Femur (tissue), 1 donor: Measurements from ENCODE around the gene TCERG1L.
"Not testable (repeated sequence)": the region's sequence is repeated elsewhere in the genome, so short reads cannot be mapped to it uniquely, and the experiment has no call there.

Experiments used
- DNase-seq: peaks from one replicate; pipeline ENCODE4 v3.0.0-alpha.2; 2017

The TCERG1L gene

DNA sequence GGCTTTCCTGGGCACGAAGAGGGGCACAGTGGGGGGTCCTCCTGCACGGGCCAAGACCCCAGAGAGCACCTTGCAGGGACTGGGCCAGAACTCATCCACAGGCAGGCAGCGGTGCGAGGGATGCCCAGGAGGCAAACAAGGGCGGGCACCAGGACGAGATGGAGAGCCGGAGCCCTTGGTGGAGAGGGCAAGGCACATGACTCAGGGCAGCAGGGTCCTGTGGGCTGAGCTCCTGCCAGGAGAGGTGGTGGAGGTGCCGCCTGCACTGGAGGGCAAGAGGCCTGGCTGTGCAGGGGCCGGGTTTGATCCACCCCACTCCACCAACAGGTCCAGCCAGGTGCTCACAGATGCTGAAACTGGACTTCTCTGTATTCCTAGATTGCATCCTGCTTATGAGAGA is 170.9 kb downstream of the TCERG1L start:
- no peak for DNase-seq

DNA sequence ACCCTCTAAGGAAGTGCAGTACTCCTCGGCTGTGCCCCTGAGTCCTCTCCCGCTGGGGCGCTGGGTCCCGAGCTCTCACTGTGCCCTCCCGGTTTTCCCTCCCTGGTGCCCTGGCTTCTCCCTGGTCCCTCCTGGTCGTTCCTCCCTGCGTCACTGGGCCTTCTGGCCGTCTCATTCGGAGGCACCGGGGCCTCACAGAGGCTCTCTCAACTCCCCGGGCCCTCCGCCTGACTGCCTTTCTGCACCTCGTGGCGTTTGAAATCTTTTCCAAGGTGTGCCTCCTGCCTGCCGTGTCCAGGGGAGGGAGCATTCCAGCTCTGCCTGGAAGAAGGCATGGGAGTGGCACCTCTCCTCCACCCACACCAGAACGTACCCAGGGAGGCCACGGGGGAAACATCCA is 174.3 kb downstream of the TCERG1L start:
- DNase-seq = no peak

DNA sequence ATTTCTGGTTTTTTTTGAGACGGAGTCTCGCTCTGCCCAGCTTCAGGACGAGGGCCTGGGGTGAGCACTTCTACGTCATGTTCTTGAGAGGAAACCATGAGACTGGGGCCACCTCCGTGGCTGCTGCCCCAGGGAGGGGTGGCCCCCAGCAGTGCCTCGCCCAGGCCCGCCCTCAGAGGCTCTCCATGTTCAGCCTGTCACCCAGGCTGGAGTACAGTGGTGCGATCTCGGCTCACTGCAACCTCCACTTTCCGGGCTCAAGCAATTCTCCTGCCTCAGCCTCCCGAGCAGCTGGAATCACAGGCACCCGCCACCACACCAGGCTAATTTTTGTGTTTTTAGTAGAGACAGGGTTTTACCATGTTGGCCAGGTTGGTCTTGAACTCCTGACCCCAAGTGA is 175.2 kb downstream of the TCERG1L start:
- not testable (repeated sequence) for DNase-seq

DNA sequence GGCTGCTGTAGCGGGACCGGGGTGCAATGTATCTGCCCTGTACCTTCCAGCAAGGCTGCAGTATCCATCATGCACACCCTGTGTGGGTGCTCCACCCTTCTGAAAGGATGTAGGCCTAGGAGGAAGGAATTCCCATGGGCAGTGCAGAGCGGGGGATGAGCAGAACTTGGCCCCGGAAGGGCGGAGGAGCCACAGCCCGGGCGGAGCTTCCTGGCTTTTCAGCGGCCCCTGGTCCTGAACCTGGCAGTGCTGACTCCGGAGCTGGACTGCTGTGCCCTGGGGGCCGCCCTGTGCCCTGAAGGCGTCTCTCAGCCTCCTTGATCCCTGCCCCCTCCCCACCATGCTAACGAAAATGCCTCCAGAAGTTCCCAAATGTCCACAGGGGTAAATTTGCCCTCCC is 175.8 kb downstream of the TCERG1L start:
- DNase-seq = no peak

DNA sequence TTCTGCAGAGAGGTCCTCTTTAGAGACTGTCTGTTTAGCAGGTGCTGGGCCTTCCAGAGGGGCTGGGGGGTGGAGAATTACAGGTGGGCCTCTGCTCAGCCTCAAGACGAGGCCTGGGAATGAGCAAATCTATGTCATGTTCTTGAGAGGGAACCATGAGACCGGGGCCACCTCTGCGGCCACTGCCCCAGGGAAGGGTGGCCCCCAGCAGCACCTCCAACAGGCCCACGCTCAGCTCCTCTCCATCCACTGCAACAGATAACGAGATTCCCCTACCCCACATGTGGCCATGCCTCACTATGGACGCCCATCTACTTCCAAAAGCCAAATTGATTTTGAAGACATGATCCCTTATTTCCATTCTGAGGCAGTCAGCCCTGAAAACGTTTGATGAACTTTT is 176.9 kb downstream of the TCERG1L start:
- DNase-seq = no peak

DNA sequence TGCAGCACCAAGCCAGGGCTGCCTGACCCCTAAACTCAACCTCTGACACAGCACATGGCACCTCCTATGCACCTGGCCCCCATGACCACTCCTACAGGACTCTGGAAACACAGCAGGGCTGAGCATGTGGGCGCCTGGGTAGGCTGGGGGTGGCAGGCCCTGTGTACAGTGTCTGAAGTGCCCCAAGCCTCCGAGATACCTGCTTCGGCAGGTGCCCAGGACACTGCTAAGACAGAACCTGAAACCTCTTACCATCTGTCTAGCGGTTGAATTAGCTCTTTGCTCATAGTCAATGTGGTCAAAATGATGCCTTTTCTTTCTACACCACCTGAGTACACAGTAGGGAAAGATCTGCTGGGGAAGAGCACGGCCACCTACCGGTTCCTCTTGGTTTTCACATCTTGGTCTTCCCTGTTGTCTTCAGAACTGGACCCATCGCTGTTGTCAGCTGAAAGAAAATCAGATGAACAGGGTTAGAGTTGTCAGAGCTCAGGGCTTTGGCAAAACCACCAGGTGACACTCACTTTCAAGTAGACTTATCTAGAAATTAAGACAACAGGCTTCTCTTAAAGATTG is 177.4 kb downstream of the TCERG1L start:
- no peak for DNase-seq

DNA sequence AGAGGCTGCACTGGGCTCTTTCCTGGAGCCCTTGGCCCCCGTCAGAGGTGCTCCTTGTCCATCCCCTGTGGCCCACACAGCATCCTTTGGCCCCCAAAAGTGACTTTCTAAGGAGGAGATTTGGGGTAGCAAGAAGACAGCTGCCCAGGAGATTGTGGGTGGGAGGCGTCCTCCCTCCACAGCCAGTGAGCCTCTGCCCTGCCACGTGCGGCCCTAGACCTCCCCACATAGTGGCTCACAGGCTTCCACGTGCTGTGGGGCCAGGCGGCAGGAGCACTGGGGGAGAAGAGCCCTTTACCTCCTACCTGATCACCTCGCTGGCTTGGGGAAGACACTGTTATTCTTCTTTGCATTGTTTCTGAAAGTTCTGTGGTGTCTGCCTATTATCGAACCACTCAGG is 178.8 kb downstream of the TCERG1L start:
- no peak for DNase-seq

DNA sequence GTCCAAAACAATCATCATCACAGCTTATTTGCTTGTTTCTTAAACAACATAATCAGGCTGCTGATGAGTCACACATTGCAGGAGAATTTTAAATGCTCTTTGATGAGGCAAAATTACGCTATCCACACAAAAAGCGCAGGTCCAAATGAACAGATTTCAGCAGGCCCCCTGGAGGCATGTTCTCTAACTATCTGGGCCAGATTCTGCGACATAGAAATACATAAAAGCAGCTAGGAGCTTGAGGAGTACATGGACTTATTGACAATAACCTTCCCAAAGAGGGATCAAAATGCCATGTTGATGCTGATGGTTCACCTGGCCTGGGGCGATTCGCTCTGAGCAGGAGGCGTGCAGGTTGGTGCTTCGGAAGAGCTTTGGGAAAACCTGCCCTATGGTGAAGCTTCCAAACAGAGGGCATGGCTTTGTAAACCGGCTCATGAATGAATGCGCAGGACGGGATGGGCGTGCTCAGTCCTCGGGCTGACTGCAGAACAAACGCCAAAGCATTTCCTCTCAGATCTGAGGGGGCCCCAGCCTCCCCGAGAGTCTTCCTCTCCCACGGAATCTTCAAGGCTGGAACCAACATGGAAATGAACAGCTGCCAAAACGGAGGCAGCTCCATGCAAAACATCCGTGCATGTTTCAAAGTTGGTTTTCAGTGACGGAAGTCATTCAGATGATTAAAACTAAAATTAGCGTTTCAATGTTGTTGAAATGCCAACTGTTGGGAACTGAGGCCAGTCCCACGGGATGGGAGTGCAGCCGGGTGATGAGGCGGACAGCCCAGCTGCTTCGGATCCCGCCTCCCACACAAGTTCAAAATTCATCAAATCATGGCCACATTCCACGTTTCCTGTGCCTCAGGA is 179.6 kb downstream of the TCERG1L start:
- DNase-seq = peak; percentile 55

DNA sequence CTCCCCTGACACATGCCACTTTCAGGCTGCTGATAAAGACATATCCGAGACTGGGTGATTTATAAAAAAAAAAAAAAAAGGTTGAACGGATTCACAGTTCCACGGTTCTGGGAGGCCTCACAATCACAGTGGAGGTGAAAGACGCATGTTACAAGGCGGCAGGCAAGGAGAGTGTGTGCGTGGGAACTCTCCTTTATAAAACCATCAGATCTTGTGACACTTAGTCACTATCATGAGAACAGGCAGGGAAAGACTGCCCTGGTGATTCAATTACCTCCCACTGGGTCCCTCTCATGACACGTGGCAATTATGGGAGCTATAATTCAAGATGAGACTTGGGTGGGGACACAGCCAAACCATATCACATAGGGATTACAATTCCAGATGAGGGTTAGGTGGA is 181.5 kb downstream of the TCERG1L start:
- no peak for DNase-seq

DNA sequence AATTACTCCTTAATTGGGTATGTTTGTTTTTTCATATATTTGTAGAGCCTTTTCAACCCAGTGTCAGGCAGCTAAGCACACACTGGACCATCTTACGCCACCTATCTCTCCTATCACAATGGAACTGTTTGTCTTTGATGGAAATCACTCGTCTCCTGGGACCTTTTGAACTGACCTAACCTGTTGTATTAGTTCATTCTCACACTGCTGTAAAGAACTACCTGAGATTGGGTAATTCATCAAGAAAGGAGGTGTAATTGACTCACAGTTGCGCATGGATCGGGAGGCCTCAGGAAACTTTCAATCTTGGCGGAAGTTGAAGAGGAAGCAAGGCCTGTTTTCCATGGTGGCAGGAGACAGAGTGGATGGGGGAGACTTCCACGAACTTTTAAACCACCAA is 182.0 kb downstream of the TCERG1L start:
- no peak for DNase-seq

DNA sequence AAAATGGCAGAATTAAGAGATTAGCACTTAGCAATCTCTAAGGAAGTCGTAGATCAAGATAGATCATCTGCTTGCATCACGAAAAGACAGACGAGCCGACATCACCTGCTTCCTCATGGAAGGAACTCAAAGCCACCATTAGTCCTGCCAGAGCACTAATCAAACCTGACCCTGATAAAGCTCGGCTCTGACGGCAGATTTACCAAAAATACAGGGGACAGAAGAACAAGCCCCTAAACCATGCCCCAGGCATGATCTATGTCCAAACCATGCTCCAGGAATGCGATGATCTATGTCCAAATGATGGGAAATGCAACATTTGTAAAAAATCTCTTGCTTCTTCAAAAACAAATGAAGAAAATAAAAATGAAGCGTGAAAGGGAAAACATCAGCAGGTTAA is 182.8 kb downstream of the TCERG1L start:
- no peak for DNase-seq

DNA sequence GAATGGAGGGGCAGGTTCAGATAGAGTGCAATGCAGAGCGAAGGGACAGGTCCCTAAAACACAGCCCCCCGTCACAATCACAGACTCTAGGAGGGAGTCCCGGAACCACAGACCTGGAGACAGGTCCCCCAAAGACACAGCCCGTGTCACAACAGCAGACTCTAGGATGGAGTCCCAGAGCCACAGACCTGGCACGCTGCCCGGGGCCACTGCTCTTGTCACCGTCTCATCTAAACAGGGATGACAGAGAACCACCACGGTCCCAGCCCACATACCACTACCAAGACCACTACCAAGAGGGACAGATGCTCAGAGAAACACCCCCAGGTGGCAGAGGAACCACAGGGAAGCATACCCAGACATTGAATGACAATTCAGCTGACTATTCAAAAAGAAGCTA is 183.9 kb downstream of the TCERG1L start:
- DNase-seq = no peak

DNA sequence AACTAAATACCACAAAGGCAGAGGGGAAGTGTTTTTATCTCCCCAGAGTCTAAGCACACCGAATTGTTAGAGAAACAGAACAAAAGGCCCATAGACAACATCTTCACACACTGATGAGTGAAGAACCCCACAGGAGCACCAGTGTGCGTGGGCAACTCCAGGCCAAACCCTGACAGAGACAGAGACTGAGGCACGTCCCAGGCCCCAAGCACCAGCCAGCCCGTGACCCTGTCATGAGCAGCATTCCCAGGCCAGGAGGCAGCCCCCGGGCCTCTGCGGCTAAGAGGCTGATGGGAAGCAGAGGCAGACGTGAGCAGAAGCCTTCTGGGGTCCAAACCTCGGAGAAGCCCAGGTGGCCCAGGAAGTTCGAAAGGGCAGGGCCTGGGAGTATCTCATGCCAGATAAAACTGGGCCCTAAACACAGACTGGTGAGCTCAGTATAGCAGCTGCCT is 184.4 kb downstream of the TCERG1L start:
- DNase-seq = no peak

DNA sequence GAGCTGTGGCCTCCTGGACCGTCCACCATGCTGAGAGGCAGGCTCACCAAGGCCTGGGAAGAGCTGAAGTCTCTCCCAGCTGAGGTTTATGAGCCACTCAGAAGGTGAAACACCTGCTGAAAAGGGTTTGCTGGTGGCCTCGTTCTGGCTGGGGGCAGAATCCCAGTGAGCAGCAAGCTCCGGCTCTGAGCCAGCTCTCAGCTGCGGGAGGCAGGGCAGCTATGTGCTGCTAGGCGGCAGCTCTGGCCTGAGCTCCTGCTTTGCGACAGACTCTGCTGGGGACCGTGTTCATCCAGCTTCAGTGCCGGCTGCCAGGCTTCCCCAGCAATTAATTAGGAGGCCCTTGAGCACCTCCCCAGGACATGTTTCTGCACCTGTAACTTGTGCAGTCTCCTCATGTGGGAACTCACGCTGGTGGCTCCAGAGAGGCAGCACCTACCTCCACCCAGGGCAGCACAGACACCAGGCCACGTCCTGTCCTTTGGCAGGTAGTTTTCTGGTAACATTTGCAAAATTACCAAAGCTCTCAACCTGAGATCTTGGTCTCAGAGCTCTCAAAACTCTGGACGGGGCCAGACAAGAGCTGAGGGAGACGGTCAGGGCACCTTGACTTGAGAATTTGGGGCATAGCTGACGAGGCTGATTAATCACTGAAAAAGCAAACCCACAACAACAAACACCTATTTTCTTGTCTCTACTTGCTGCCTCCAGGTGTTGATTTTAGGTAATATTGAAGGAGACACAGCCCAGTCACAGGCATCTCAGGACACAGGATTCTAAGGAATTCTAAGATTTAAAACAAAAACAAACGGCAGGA is 185.0 kb downstream of the TCERG1L start:
- DNase-seq = no peak

DNA sequence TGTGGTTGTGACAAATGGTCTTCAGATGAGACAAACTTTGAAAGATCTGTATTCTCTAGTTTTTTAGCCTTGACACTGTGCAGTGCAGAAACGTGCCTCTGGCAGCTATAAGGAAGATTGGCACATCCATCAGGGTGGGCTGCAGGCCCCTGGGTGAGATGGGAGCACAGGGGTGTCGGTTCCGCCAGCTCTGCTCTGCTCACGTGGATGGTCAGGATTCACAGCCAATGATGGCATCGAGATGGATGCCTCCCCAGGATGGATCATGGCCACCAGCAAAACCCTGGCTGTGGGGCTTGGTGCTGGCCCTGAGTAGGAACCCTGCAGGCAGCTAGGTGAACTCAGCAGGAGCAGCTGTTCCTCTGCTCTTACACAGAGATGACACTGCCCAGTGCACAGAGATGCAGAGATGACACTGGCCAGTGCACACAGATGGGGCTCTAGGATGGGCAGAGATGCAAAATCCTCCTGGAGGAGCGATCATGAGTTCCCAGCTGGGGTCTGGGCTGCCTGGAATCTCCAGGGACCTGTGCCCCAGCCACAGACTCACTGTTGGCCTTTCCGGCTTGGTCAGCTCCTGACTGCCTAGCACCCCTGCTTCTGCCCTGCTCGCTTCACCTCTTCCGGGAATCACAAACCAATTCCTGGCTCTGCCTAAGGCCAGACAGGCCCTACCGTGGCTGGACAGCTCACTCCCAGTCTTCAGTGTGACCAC is 185.9 kb downstream of the TCERG1L start:
- DNase-seq = no peak

DNA sequence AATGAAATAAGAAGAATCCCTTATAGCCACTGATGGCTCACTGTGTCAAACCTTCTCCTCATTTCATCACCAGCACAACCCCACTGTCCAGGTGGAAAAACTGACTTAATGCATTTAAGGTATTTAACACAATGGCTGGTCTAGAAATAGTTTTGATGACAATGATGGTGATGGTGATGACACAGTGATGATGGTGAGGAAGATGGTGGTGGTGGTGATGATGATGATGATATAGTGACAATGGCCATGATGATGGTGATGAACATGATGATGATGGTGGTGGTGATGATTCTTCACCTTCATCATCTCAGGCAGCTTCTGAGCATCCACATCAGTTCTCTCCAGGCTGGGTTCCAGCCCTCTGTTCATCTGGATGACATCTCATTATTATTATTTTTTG is 186.6 kb downstream of the TCERG1L start:
- no peak for DNase-seq

DNA sequence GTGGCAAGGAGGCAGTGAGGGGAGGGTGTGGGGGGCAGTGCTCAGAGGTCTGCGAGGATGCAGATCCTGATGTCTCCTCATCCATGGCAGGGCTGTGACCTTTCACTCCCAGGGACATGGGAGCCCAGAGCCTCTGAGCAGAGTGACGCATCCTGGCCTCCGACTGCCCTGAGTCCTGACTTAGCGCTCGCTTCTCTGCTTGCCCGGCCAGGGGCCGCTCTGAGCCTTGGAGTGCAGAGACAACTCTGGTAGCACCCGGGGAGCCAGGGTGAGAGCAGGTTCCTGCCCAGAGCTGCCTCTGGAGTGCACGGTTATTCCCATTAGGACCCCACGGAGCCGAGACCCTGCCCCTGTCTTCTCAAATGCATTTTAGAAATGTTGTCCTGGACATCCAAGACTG is 188.0 kb downstream of the TCERG1L start:
- no peak for DNase-seq

DNA sequence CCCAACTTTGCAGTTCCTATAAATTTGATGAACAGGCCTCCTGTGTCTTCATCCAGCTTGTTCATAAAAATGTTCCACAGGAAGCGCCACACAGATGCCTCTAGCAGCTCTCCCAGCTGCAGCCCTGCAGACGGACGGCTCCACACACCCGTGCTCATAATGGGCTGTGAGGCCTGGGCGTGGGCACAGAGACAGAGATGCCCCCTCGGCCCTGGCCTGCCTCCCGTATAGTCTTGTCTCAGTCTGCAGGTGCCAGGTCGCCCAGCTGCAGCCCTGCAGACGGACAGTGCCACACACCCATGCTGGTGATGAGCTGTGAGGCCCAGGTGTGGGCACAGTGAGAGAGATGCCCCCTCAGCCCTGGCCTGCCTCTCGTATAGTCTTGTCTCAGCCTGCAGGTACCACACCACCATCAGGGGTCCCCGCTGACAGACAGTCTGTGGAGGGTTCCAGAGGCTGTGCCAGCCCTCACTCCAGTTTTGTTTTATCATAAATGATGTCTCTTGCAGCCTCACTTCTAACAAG is 189.9 kb downstream of the TCERG1L start:
- no peak for DNase-seq

DNA sequence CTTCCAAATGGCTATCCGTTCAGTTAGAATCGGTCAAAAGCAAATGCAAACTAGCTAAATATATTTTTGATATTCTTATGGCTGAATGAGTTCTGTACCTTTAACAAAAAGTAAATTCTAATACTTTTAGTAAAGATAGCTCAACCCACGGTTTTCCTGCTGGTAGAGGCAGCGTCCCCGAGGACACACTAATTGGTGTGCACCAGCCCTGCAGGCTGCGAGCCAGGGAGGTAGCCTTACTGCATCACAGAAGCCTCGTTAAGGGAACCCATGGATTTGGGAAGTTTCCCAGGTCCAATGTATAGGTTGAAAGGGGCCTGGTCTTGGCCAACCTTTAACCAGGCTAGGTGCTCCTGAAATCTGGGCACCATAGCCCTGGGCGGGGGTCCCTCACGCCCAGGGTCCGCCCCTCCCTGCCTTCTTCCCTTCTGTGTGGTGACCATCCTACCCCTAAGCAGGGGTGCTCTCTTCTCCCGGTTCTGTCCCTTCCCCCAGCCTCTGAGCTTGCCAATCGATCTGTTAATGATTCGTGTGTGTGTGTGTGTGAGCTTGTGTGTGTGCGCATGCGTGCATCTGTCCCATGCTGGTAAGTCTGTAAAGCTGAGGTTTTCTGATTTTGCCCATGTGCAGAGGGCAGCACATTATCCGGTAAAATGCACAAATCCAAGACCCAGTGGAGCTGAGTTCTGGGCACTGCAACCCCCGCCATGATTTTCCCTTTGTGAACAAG is 191.7 kb downstream of the TCERG1L start:
- no peak for DNase-seq

DNA sequence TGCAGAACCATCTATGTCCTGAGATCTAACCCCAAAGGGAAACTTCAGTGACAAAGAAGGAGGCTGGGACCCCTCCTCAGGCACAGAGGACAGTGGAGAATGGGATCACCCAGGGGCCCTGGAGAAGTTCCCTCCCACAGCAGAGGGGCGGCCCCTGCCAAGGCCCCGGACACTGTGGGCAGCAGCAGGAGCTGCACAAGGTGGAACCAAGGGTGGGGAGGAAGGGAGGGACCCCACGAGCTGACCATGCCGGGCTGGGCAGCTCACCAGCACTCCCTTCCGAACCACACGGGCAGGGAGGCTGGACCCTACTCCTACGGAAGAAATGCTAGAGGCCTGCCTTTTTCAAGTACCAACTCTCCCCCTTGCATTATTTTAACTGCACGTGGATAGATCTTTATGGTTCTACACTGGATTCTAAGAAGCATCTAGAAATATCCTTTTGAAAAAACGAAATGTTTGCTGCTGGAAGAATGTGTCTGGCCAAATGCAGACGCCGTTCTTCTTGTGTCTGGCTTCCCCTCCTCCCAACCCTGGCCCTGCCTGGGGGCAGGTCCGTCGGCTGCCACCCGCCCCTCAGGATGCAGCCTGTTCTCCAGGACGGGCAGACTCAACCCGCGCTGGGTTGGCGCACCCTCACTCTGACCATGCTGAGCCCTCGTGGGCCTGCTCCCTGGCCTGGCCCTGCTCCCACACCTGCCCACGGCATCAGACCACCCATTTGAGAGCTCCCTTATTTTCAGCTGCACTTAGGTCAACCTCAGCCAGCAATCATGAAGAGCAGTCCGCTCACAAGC is 193.9 kb downstream of the TCERG1L start:
- DNase-seq = no peak

DNA sequence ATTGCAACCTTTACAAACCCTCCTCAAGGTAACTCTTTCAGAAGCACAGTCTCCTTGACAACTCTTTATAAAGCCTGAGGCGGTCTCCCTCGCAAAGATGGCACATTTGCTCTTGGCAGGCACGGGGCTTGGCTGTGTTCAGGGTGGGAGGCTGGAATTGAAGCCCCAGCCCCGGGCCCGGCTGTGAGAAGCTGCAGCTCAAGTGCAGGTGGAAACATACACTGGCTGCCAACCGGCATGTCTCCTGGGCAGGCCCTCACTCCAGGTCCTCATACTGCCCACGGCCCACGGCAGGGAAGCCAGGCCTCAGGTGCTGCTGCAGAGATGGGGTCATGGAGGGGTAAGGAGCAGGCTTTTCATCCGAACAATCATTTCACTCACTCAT is 194.5 kb downstream of the TCERG1L start:
- no peak for DNase-seq
